H1 (cell line): ENCODE data around the gene TRABD2B.

ENCODE experiments used
- EZH2 ChIP-seq: fragments of 200-600 bp; sonication (generic); IDR thresholded peaks from 2 replicates; pipeline ENCODE4 v1.7.1; 2012; ENCODE audit warnings: low read depth, mild to moderate bottlenecking, moderate library complexity, low read length, inconsistent platforms; ENCODE audit not compliant: severe bottlenecking
- RBBP5 ChIP-seq: IDR thresholded peaks from 2 replicates; pipeline ENCODE4 v1.7.1; 2012; ENCODE audit warnings: low read depth, mild to moderate bottlenecking, inconsistent platforms, low read length, moderate library complexity, borderline replicate concordance

DNA sequence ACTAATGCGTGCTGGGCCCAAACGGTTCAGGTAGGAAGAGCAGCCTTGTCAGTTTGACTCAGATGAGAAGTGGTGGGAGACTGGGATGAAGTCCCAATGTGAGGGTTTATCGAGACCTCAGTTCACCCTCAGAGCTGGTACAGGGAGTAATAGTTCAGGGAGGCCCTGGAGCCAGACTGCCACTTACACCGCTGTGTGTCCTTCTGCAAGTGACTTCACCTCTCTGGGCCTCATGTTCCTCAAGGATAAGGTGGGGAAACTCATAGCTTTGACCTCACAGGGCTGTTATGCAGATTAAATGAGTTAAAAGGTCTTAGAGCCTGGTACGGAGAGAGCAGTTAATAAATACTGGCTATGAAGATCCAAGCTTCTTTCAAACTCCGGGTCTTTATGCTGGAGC is 219.9 kb downstream of the TRABD2B start:
- TF ChIP-seq EZH2, result no peak
- no peak for TF ChIP-seq RBBP5
